COLO668 (cell line): ENCODE measurements around the gene DHRS13.
A peak's percentile ranks its signal among the peaks of the same experiment; 100 is the strongest.
"Not testable (repeated sequence)": the region's sequence is repeated elsewhere in the genome, so short reads cannot be mapped to it uniquely, and the experiment has no call there.

Source experiments
- DNase-seq: peaks from one replicate; lab custom pipeline; 2025; ENCODE audit not compliant: unreplicated experiment; lab: John Stamatoyannopoulos, UW

Gene DHRS13

DNA sequence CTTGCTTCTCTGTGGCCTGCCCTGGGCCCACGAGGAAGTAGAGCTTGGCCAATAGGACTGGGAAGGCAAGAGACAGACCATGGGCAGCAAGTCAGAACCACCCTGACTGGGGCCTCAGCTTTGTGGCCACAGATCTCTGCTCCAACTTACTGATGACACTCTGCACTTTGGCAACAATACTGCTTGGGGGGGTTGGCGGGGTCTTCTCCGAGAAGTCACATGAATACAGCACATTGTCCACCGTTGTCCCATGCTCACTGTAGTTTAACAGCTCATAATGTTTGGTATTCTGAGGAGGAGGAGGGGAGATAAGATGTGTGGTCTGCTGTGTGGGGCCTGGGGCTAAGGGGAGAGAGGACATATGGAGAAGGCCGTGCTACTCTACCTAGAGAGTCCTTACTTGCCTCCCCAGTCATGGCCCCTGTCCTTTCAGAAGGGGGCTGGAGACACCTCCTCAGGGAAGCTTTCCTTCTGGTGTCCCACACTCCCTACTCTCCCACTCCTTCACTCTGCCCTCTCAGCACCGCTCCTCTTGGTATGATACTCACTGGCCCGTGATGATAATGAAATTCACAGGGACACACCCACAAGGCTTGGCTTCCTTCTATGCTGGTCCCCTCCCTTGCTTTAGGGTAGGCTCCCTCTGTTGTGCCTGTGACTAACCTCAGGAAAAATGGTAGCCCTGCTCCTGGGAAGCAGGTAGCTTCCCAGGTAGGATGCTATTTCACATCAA lies 4.0 kb upstream of the DHRS13 start:
- DNase-seq: no peak

DNA sequence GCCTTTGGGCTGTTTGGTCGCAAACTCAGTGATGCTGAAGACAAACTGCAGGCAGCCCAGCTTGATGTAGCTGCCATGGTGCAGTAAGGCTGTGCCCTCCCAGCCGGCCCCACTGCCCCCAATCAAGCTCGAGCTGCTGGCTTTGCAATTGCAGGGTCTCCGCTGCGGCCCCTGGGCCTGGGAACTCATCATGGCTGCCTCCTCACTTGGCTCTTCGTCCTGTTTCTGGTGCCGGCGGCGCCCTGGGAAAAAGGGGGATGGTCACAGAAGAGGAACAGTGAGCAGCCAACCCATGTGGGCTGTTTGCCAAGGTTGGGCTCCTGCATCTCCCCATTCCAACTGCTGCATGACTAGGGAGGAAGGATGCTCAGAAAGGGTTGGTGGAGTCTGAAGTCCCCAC lies 3.4 kb upstream of the DHRS13 start:
- no peak for DNase-seq

DNA sequence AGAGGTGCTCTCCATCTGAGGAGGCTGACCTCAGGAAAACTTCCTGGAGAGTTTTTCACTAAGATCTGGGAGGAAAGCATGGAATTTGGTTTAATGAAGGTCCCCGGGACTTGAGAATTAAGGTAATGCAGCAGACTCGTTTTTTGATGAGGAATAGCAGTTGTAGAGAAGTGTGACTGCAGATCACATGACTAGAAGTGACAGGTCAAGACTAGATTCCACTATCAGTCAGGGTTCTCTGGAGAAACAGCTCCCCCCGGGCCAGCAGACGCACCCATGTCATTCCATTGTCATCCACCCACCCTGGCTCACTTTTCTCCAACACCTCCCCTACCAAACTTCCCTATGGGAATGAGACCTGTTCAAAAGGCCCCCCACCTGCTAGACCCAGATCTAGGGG lies 1.9 kb upstream of the DHRS13 start:
- DNase-seq: no peak

DNA sequence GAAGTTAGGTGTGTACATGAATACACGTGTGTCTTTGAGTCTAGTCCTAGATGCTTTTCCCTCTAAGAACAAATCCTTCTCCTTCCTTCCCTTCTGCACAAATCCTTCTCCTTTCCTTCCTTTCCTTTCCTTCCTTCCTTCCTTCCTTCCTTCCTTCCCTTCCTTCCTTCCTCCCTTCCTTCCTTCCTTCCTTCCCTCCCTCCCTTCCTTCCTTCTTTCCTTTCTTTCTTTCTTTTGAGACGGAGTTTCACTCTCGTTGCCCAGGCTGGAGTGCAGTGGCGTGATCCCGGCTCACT lies 615 bp upstream of the DHRS13 start:
- DNase-seq: not testable (repeated sequence)

DNA sequence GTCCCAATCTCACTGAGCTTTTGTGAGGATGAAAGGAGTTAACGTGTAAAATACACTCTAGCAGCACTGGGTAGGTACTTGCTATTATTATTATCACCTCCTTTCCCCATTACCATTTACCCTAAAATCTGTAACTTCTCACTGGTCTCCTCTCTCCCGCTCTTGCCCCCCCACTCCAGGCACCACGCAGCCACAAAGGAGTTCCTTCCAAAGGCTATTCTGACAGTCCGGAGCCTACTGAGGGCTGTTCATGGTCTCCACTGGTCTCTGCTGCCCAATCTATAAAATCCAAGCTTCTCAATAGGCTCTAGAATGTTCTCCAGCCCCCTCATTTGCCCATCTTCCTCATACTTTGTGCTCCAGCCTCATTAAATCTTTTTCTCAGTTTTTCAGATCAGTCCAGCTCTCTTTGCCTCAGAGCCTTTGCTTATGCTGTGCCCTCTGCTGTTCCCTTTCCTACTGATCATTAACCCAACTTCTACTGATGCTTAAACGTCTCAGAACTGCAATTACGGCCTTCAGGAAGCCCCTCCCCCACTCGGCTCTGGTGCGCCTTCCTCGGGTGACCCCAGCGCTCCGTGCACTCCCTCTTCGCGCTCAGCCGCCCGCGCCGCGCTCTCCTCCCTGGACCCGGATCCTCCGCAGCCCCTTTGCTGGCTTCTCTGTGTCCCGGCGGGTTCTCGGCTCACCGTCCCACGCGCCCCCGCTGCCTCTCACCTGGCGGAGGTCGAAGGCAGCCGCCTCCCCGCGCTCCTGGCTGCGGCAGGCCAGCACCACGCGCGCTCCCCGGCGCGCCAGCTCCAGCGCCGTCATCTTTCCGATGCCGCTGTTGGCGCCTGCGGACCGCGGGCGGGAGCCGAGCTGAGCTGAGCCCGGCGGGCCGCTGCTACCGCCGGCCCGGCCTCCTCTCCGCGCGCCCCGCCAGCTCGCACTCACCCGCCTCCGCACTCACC lies 737 bp downstream of the DHRS13 start:
- DNase-seq: peak; percentile 66

DNA sequence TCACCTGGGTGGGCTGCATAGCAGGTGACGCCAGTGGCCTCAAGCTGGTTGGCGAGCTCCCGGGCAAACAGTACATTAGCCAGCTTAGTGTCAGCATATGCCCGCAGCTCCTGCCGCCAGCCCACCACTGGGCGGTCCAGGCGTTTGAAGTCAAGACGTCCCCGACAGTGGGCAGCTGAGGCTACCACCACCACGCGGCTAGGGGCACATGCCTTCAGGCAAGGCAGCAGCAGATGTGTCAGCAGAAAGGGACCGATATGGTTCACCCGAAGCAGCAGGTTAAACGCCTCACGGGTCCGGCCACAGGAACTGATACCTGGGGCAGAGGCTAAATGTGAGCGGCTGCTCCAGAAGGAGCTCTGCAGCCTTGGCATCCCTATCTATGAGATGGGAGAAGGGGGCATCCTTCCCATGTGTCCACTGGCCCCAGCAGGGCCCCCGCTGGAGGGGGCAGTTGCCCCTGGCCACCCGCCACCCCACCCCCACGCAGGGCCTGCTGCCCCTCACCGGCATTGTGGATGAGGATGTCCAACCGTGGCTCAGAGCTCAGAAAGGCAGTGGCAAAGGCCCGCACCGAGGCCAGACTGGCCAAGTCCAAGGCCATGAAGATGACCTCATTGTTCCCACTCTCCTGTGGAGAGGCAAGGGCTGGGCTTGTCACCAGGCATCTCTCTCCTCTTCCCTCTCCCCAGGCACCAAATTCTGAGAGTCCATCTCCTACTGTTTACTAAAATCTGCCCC lies 1.7 kb downstream of the DHRS13 start:
- DNase-seq: no peak

DNA sequence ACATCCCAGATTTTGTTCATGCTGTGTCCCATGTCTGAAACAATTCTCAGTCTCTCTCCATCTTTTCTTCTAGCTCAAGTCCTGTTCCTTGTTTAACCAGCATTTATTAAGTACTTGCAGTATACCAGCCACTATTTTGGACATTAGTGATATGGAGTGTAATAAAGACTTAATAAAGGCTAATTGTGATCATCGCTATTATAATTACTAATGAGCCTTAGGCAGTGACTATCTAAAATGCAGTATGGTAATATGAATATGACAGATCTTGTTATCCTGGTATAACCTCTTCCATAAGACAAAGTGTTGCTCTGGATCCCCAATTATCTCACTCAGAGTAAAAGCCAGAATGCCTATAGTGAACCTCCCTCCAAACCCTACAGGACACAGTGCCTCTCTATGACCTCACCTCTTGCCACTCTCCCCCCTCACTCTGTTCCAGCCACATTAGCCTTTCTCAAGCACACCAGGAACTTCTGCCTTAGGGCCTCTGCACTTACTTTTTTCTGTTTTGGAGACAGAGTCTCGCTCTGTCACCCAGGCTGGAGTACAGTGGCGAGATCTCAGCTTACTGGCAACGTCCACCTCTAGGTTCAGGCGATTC lies 3.6 kb downstream of the DHRS13 start:
- DNase-seq: no peak

DNA sequence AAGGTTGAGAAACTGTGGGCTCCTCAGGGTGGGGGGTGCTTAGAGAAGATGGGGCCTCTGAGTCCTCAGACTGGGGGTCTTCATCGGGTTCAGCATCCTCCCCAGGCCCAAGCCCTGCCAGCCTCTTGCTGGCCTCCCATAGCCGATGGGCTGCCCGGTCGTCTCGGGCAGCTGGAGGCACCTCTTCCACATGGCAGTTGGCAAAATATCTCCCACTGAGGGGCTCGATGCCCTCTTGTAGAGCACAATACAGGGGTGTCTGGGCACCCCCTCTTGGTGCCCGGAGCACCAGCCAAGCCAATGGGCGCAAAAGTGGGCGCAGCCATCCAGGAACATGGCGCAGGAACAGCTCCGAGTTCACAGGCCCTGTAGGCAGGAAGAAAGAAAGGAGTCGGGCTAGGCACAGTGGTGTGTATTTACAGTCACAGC lies 4.3 kb downstream of the DHRS13 start:
- DNase-seq: no peak

DNA sequence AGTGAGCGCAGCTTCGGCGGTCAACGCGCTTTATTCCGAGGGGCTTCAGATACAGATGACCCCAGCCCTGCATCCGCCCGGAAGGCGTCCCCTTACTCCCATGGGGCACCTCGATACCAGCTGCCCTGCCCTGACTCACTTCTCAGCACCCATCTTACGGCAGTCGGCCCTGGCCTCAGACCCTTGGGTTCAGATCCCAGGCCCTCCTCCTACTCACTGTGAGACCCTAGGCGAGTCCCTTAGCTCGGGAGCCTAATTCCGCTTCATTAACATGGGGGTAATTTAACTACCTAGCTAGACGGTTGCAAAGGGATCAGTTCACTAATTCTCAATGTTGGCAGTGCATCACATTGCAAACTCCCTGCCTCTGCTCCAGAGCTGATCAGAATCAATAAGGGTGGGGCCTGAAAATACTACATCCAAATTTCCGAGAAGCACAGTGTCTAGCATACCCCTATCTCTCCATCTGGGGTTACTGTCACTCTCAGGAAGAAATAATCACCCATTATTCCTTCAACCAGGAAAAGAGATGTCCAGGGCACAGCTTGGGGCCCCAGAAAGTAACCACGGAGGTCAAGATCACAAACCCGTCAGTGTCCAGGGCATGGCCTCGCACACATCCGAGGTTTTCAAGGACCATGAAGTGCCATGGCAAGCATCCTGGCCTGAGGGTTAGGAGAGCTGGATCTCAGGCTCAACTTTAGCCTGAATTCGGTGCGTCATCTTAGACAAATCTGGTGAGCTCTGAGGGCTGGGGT lies 4.9 kb downstream of the DHRS13 start:
- DNase-seq: no peak

DNA sequence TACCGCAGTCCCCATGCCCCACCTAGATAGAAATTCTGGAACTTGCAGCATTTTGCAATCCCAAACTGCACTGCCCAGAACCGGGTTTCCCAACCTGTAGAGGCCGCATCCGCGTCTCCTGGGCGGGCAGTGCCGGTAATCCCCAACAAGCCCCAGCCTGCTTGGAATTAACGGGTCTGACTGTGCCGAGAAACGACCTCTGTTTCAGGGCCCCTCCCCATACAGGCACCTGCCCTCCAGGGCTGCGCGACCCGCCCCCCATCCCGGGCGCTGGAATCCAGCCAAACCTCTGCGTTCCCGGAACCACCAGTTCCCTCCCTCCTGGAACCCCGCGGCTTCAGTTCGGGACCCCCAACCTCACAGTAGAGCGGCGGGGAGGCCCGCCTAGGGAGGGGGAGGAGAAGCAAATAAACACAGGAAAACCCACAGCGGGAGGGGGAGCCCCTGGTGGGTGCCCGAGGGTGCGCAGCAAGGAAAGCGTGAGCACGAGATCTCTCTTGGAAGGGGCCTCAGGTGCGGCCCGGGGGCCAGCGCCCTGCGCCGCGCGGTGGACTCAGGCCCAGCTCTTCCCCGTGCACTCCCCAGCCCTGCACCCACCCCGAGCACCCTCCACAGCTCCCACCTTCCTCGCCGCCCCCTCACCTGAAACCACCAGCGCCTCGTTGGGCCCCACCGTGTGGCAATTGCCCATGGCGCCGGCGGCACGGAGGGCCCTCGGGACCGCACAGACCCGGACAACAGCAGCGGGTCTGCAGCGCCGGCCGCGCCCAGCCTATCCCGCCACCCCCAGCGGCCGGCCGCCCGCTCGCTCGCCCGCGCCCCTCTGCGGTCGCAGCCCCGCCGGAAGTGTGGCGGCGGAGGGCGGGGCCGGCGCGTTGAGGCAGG lies 5.8 kb downstream of the DHRS13 start, which contains the start of gene FLOT2:
FLOT2 (minus strand) TSS at position 850 of the 885 bp plus-strand sequence; CDS start at position 691, 159 bp downstream.
- peak; percentile 60 for DNase-seq

DNA sequence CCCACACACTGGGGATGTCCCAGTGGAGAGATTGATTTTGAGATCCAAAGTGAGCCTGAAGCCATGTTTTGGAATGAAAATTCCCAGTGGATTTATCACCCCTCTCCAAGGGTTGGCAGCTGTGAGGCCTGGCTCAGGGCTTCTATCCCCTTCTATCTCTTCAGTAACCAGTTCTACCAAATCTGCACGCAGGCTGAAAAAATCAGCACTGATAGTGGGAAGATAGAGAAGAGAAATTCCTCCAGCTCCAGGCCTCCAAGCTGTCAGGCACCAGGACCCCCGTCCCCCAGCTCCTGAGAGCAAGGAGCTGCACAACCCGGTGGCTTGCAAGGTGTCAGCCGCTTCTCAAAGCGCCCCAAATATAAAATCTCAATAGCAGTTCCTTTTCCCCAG lies 6.4 kb downstream of the DHRS13 start:
- no peak for DNase-seq

DNA sequence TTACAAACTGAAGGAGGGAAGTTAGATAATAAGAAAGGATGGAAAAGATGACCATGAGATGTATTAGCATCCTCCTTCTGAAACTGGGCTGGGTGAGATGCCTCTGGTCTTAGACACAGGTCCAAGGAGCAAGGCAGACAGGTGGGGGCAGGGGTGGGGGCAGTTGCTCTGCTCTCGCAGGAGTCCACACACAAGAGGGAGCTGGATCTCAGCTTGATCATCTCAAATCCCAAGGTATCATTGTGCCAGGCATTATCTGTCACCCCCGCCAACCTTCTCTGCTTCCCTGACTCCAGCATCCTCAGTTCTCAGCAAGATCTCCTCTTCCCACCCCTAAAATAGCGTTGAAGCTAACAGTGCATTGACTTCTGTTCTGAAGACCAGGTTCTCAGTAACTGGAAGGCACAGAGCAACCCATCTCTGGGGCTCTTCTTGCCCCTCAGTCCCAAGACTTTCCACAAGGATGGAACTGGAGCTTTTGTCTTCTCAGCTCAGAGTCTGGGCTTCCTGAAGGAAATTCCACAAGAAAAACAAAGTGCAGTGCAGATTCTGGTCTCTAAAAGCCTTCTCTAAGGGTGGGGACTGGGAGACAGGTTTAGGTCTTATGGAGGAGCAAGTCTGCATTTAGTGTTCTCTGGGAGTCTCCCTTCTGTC lies 7.0 kb downstream of the DHRS13 start:
- no peak for DNase-seq

DNA sequence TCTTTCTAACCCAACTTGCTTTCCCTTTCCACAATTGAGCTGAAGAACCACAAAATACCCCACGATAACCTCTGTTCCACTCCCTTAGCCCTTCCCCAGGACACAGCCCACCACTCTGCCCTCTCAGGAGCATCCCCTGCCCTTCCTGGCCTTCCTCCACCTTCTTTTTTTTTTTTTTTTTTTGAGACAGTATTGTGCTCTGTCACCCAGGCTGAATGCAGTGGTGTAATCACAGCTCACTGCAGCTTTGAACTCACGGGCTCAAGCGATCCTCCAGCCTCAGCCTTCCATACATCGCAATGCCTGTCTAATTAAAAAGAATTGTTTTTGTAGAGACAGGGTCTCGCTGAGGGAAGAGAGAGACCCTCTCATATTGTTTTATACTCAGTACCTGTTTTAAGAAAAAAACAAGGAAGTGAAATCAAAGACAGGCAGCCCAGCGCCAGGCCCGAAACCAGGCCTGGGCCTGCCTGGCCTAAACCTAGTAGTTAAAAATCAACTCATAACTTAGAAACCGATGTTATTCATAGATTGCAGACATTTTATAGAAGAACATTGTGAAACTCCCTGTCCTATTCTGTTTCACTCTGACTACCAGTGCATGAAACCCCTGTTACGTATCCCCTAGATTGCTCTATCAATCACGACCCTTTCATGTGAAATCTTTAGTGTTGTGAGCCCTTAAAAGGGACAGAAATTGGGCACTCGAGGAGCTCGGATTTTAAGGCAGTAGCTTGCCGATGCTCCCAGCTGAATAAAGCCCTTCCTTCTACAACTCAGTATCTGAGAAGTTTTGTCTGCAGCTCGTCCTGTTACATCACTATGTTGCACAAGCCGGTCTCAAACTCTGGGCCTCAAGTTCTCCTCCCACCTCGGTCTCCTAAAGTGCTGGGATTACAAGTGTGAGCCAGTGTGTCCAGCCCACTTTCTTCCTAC lies 9.4 kb downstream of the DHRS13 start:
- not testable (repeated sequence) for DNase-seq

DNA sequence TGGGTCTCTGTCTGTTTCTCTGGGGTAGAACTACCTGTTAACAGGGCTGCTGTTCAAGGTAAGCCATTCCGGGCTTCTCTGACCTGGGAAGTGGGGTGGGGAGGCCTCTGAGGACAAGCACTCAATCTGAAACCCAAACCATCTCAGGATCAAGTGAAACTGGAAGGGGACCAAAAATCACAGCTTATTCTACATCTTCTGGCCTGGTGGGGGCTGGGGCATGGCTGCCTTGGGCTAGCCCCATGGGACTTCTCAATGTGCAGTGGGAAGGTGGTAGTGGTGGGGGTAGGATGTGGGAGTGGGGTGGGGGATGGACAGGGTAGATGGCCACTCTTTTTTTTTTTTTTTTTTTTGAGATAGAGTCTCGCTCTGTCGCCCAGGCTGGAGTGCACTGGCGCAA lies 10.9 kb downstream of the DHRS13 start:
- DNase-seq: no peak

DNA sequence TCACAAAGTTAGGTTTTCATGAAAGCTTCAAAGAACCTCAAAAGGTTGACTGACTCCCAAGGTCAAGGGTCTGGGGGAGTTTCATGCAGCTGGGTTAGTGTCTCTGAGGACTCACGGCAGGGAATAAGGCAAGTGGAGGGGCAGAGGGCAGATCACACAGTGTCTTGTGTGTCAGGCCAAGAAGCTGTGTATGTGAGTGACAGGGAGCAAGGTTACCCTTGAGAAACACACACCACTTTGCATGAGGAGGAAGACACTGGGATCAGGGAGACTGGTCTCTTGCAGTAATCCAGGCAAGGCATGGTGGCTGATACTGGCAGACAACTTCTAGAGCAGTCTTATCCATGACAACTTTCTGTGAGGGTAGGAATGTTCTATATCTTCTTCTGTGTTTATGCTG lies 11.7 kb downstream of the DHRS13 start:
- DNase-seq: no peak

DNA sequence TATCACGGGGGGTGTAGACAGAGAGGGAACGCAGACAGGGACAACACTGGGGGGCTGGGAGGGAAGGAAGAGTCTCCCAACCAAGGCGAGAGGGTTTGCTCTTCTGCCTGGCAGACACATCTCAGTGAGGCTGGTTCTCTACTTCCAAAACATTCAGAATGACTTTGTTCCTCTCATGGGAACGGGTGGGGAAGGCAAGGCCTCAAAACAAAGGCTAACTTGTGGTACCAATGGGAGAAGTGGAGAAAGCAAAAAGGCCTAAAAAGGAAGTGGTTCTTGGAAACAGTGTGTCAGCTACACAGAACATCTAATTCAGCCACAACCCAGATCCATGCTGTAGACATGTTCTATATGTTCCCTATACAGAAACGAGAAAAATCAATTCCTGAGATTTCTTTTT lies 12.9 kb downstream of the DHRS13 start:
- DNase-seq: no peak

DNA sequence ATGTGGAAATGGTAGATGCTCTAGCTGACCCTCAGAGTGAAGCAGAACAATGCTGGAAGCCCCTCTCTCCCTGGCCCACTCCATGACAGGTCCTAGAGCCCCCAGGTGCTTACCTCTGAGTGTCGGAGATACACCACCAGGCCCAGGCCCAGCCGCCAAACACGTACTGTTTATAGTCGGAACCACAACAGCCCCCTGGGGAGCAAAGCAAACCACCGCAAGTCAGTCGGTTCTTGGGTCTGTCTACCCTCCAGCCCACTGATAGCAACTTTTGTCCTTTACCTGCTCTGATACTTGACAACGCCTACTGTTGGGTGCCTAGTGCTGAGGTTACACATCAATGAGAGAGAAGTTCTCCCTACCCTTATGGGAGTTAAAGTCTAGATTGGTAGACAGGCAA lies 14.0 kb downstream of the DHRS13 start:
- DNase-seq: no peak
